Measurements from ENCODE around the gene DLL1. TPM values are rescaled to one million over a fixed set of nuclear protein-coding genes. Genes with fewer than 3 reads are reported as not detected.
A peak's percentile ranks its signal among the peaks of the same experiment; 100 is the strongest.

DLL1 gene
- total and polyA plus RNA-seq, 7 donors, result 1.5 to 5.3 (median 2.9) TPM

DNA sequence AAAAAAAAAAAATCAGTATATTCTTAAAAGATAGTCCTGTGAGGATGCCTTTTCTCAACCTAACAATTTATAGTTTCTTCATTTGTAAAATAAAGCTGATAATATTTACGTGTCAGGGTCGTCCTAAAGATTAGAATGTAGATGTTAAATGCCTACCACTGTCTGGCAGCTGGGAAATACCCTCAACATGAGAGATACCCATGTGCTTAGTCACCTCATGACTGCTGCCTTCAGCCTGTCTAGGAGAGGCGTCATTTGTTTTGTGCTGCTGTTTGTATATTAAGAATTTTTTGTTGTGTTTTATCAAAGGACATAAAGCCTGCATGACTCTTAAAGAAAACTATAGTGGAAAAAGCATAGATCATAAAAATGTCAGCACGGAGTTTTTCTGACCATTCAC, 25.2 kb upstream of the DLL1 start:
- H3K27ac ChIP-seq, result no peak overlapping the region
- DNase-seq (no peak), ATAC-seq (no peak)
- TF ChIP-seq, protein P1, sequence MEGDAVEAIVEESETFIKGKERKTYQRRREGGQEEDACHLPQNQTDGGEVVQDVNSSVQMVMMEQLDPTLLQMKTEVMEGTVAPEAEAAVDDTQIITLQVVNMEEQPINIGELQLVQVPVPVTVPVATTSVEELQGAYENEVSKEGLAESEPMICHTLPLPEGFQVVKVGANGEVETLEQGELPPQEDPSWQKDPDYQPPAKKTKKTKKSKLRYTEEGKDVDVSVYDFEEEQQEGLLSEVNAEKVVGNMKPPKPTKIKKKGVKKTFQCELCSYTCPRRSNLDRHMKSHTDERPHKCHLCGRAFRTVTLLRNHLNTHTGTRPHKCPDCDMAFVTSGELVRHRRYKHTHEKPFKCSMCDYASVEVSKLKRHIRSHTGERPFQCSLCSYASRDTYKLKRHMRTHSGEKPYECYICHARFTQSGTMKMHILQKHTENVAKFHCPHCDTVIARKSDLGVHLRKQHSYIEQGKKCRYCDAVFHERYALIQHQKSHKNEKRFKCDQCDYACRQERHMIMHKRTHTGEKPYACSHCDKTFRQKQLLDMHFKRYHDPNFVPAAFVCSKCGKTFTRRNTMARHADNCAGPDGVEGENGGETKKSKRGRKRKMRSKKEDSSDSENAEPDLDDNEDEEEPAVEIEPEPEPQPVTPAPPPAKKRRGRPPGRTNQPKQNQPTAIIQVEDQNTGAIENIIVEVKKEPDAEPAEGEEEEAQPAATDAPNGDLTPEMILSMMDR (IDR thresholded peaks at IDR 0.05), result no peak
- no peaks in the 10 kb centered on the region for H3K27me3 ChIP-seq (ENCODE audit: insufficient read depth in 3 of 3, low read length in 2 of 3)
- no peaks in the 10 kb centered on the region for H3K9me3 ChIP-seq
- intact Hi-C loops (cut with DNase I), result loop anchor here in 1 of 2 donors (5.0 kb wide), 1 partner anchor 51 kb away; no protein-coding TSS in a partner anchor
- peaks cover 45% of the 10 kb centered on the region for H3K4me1 ChIP-seq
- peaks cover 3 to 35% of the 10 kb centered on the region in 2 donors for H3K36me3 ChIP-seq (ENCODE audit: insufficient read depth in 1 of 2, low read depth in 1 of 2)
- 95 to 98% (median 96%) methylated on average over 4 of the region's 4 CpGs for WGBS, 3 donors
- no peak overlapping the region for H3K4me3 ChIP-seq

DNA sequence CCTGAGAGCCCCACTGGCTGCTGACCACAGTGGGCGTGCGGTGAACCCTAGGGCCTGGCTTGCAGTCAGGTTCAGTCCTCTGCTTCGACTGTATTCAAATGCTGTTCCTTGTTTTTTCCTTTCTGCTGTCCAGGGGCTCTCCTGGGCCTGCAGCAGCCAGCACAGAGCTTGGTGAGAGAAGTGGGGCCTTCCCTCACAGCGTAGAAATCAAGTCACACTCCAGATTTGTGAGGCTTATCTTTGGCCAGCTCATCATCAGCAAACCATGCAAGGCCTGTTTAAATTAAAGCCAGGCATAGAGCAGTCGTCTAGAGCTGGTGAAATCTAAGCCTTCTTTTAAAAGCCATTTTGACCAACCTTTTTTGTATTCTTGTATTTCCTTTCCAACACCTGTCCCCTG, 24.1 kb upstream of the DLL1 start:
- Histone ChIP-seq H3K27me3 (ENCODE audit: insufficient read depth in 3 of 3, low read length in 2 of 3) (no peaks in the 10 kb centered on the region), H3K36me3 (ENCODE audit: insufficient read depth in 1 of 2, low read depth in 1 of 2) (peaks cover 3 to 34% of the 10 kb centered on the region in 2 donors), H3K4me3 (no peak overlapping the region), H3K27ac (peak overlapping the region; percentile 61), H3K9me3 (no peaks in the 10 kb centered on the region), H3K4me1 (peaks cover 50% of the 10 kb centered on the region)
- TF ChIP-seq, protein P1 (IDR thresholded peaks at IDR 0.05), result no peak
- intact Hi-C loops (cut with DNase I), result loop anchor here in 1 of 2 donors (5.0 kb wide), 2 partner anchors 52 to 202 kb away; no protein-coding TSS in a partner anchor
- ATAC-seq, result peak; percentile 12 to 61 (median 38)
- 46 to 69% (median 52%) methylated on average over 5 of the region's 5 CpGs for WGBS, 3 donors
- no peak for DNase-seq

GRCh38 chr6:170313716-170314295, 22.9 kb upstream of the DLL1 start:
- DNase-seq (no peak), ATAC-seq (peak; percentile 76 to 91 (median 82))
- intact Hi-C loops (cut with DNase I), result loop anchor here in 1 of 2 donors (5.0 kb wide), 1 partner anchor 203 kb away; no protein-coding TSS in a partner anchor
- Histone ChIP-seq H3K36me3 (ENCODE audit: insufficient read depth in 1 of 2, low read depth in 1 of 2) (peaks cover 3 to 22% of the 10 kb centered on the region in 2 donors), H3K27ac (peak overlapping the region; percentile 66), H3K4me3 (no peak overlapping the region), H3K27me3 (ENCODE audit: insufficient read depth in 3 of 3, low read length in 2 of 3) (no peaks in the 10 kb centered on the region), H3K4me1 (peaks cover 59% of the 10 kb centered on the region), H3K9me3 (no peaks in the 10 kb centered on the region)
- 62 to 81% (median 73%) methylated on average over 6 of the region's 6 CpGs for WGBS, 3 donors
- TF ChIP-seq, protein P1 (IDR thresholded peaks at IDR 0.05), result no peak

- no peak for ATAC-seq
- intact Hi-C loops (cut with DNase I), result loop anchor here in 1 of 2 donors (5.0 kb wide), 1 partner anchor 204 kb away; no protein-coding TSS in a partner anchor
- peaks cover 68% of the 10 kb centered on the region for H3K4me1 ChIP-seq
Measured at GRCh38 chr6:170312876-170313275, 22.0 kb upstream of the DLL1 start.

More at GRCh38 chr6:170312876-170313275, 22.0 kb upstream of the DLL1 start:
- Histone ChIP-seq H3K36me3 (ENCODE audit: insufficient read depth in 1 of 2, low read depth in 1 of 2) (peaks cover 3 to 16% of the 10 kb centered on the region in 2 donors), H3K27ac (peak overlapping the region; percentile 66), H3K4me3 (no peak overlapping the region), H3K9me3 (no peaks in the 10 kb centered on the region), H3K27me3 (ENCODE audit: insufficient read depth in 3 of 3, low read length in 2 of 3) (no peaks in the 10 kb centered on the region)
- WGBS, 3 donors, result 91 to 94% (median 93%) methylated on average over 2 of the region's 2 CpGs
- no peak for DNase-seq
- TF ChIP-seq, protein P1 (IDR thresholded peaks at IDR 0.05), result no peak

Measured in psoas muscle (tissue), 8 donors.